ENCODE results near the gene SYT10.
"Not testable (repeated sequence)": the region's sequence is repeated elsewhere in the genome, so short reads cannot be mapped to it uniquely, and the experiment has no call there.

The SYT10 gene, protein sequence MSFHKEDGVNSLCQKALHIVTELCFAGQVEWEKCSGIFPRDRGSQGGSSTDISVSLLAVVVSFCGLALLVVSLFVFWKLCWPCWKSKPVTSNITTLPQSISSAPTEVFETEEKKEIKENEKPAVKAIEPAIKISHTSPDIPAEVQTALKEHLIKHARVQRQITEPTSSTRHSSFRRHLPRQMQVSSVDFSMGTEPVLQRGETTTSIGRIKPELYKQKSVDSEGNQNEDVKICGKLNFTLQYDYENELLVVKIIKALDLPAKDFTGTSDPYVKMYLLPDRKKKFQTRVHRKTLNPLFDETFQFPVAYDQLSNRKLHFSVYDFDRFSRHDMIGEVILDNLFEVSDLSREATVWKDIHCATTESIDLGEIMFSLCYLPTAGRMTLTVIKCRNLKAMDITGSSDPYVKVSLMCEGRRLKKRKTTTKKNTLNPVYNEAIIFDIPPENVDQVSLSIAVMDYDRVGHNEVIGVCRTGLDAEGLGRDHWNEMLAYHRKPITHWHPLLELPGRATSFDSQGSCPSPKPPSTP

DNA sequence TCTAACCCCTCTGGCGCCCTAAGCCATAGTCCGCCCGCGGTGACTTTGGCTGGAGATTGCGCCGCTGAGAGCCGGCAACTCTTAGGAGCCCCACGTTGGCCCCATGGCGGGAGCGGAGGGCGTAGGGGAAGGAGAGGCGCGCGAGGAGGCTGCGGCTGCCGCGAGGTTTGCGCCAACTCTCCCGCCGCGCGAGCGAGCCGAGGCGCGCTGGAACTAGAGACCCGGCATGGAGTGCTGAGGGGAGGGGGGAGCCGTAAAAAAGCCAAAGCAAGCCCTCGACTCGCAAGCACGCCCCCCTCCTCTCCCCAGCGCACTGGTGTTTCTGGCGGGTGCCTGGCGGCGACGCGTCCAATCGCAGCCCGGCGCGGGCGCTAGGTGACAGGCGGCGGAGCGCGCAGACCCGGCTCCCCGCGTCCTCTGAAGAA, at the start of gene SYT10:
TSS of gene SYT10 (minus strand) at position 233 of the 425 bp plus-strand sequence. CDS start 297 bp downstream, outside the sequence.
- DNase-seq (ENCODE audit: low read depth in 3 of 3): no peak

DNA sequence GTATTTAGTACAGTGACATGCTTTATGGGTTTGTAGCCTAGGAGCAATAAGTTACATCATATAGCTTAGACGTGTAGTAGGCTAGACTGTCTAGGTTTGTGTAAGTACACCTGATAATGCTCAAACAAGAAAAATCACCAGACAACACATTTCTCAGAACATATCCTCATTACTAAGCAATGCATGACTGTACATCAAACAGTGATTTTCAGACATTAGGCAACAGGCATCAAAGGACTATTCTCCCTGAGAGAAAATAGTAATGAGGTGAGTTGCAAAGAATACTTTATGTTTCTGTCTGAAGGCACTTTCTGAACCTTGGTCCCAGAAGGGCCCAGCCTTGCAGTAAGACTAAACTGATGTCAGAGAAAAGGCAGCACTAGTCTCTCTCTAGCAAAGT, 48.4 kb upstream of the SYT10 start:
- no peak for DNase-seq (ENCODE audit: low read depth in 3 of 3)

DNA sequence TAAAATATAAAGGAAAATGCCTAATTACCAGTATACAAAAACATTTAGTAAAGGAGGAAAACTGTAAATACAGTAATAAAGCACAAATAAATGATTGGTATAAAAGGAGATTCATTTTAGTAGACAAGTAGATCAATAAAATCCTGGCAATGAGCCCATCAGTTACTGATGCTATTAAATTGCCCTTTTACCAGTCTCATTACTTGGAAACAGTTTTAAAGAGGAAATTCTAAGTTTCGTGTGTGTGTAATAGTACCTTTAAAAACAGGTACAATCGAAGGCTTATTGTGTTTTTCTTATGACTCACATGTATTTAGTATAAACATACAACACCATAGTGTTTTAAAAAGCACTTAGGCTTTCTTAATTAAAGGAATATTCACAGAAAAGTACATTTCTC, 46.4 kb upstream of the SYT10 start:
- DNase-seq (ENCODE audit: low read depth in 3 of 3): no peak

DNA sequence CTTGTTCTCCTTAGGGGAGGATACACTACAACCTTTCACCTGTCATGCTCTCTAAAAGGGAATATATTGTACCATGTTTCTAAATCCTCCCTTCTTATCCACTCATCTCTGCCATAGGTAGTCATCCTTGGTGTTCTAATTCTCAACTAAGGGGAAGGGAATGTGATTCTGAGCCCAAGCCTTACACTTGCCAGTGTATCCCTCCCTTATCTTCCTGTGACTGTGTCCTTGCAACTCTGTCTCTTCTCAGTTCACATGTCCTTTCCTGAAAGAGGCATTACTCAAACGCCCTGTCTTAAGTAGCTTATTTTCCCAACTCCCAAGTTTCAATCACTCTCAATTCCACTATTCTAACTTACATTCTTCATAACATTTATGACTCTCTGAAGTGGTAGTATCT, 44.5 kb upstream of the SYT10 start:
- DNase-seq (ENCODE audit: low read depth in 3 of 3): no peak

DNA sequence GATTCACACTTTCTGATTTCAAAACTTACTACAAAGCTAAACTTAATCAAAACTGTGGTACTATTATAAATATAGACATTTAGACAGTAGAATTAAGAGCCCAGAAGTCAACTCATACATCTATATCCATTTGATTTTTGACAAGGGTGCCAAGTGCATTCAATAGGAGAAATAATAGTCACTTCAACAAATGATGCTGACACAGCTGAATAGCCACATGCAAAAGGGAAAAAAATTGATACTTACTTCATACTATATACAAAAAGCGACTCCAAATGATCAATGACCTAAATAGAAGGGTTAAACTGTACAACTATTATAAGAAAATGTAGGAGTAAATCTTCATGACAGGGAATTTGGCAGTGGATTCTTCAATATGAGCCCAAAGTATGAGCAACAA, 40.7 kb upstream of the SYT10 start:
- DNase-seq (ENCODE audit: low read depth in 3 of 3): no peak

DNA sequence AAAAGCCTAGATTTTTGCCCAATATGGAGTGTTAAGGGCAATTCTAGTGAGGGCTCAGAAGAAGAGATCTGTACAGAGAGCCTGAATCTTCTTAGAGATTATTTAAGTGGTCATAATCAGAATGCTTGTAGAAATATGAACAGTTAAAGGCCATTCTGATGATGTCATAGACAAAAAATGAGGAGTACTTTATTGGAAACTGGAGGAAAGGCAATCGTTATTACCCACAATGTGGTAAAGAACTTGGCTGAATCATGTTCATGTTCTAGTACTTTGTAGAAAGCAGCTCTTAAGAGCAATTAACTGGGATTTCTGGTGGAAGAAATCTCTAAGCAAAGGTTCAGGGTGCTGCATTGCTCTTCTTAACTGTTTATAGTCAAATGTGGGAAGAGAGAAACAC, 36.4 kb upstream of the SYT10 start:
- no peak for DNase-seq (ENCODE audit: low read depth in 3 of 3)

DNA sequence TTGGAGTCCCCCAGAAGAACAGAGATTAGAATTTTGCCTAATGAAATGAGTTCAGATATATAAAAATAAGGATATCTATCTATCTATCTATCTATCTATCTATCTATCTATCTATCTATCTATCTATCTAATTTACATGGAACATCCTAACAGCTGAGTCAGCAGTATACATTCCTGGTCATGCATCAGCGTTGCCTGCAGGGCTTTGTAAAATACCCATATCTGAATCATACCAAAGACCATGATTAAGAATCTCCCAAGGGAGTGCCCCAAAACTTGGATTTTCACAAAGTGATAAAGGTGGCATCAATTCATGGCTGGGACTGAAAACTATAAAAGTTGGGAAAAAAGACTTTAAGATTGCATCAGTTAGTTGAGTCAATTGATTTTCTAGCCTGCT, 32.7 kb upstream of the SYT10 start:
- no peak for DNase-seq (ENCODE audit: low read depth in 3 of 3)

DNA sequence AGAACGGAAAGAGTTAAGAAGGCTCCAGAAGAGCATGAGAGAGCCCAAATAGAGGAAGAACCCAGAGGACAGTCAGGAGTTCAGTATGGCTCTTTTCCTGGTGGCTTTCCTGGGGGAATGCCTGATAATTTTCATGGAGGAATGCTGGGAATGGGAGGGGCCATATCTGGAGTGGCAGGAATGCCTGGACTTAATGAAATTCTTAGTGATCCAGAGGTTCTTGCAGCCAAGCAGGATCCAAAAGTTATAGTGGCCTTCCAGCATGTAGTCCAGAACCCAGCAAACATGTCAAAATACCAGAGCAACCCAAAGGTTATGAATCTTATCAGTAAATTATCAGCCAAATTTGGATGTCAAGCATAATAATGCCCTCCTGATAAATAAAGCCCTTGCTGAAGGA, 15.5 kb upstream of the SYT10 start:
- no peak for DNase-seq (ENCODE audit: low read depth in 3 of 3)

DNA sequence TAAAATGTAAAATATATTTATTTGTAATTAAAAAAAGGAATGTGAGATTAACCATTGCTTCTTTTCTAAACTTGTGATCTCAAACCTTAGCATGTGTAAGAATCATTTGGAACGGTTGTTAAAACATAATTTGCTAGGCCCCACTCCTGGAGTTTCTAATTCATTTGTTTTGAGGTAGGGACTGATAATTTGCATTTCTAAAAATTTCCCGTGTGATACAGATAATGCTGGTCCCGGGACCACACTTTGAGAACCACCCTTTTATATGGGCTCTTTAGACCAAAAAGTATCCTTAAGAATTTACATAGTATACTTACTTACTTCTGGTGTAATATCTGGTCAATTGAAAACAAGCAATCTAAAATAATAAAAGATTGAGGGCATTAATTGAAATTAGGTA, 10.9 kb upstream of the SYT10 start:
- DNase-seq (ENCODE audit: low read depth in 3 of 3): no peak

DNA sequence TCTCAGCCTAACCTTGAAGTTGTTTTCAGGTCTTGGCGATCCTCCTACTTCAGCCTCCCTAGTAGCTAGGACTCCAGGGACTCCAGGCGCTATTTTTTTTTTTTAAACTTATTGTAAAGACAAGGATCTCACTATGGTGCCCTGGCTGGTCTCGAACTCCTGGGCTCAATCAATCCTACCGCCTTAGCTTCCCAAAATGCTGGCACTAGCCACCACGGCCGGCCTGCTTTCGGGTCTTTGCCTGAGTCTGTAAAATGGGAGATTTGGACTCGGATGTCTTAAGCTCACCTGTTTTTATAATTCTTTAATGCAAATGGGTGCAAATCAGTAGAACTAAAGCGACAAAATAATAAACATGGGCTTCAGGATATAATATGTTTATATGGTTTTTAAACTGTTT, 858 bp upstream of the SYT10 start:
- no peak for DNase-seq (ENCODE audit: low read depth in 3 of 3)

DNA sequence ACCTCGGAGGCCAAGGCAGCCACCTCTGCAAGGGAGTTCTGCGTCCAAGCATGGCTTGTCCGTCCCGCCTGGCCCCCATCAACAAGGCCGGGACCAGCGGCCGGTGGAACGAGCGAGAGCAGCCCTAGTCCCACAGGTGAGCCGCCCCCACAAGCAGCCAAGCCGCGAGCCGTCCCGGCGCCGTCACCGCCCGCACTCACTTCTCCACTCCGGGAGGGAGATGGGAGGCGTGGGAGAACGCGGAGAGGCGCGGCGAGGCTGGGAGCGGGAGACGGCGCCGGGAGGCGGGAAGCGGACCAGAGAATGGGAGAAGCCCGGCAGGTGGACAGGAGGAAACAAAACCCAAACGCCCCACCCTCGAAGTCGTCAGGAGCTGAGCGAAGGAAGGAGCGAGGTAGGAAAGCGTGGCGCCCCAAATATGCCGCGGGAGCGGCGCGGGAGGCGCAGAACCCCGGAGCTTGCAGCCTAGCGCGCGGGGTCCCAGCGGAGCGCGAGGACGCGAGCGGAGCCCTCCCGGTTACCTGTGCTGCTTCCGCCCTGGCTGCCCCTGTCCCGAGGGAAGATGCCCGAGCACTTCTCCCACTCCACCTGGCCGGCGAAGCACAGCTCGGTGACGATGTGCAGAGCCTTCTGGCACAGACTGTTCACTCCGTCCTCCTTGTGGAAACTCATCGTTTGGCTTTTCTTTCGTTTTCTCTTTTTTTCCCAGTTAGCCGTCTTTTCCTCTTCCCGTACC, 600 bp downstream of the SYT10 start:
- DNase-seq (ENCODE audit: low read depth in 3 of 3): no peak

DNA sequence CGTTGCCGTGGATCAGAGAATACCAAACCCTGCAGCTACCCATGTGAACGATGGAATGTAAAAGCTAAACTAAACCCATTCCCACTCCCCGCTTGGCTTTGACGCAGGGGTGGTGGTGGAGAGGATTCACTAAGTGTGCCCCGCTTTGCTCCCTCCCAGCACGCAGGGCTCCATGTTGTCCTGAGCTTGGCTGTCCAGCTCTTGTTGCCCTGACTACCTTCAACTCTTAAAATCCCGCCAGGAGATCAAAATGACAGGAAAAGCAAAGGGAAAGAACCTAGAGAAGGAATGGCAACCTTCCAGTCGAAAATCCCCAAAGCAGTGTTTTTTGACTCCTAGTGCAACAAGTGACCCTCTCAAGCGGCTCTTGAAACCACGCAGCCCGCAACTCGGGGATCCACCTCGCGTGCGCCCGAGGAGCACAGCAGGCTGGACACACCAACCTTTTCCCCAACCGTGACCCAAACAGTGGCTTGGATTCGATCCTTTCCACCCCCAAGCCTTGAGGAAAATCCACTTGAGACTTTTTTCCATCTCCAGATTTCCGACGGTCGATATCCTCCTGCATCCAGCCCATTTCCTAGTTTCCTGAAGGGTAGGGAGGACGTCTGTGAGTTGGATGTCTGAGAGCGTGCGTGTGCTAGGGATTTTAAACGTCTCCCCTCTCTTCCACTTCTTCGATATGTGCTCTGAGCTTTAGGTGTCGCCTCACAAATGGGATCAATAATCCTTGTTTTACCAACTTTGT, 1.4 kb downstream of the SYT10 start:
- no peak for DNase-seq (ENCODE audit: low read depth in 3 of 3)

DNA sequence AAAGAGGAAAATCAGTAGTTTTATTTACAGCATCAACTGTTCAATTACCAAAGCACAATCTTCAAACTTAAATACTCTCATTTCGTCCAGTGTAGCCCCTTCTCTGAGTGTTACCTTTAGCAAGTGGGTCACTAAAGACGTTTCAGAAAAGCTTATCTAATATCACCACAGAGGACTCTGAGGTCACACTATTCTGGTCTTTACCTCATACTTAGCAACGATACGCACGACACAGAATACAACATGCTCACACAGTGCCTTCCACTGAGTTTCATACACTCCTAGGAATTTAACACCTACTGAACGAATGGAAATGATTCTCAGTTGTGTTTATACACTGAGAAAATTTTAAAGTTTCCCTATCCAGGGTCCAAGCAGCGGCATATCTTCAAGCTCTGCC, 2.0 kb downstream of the SYT10 start:
- no peak for DNase-seq (ENCODE audit: low read depth in 3 of 3)

DNA sequence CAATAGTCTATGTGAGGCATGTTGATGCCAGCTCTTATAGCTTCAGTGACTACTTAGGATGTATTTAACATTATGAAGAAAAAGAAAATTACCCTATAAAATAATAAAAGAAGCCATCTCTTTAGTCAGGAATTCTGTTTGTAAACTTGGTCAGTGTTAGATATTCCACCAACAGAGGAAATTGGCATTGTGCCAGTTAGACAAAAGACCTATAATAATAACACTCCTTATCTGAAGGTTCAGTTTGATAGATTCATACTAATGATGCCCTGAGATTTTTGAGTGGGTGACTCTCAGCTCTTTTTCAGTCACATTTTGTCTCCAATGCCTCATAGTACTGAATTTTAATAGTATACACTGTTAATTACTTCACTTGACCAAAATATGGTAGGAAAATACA, 6.6 kb downstream of the SYT10 start:
- no peak for DNase-seq (ENCODE audit: low read depth in 3 of 3)

DNA sequence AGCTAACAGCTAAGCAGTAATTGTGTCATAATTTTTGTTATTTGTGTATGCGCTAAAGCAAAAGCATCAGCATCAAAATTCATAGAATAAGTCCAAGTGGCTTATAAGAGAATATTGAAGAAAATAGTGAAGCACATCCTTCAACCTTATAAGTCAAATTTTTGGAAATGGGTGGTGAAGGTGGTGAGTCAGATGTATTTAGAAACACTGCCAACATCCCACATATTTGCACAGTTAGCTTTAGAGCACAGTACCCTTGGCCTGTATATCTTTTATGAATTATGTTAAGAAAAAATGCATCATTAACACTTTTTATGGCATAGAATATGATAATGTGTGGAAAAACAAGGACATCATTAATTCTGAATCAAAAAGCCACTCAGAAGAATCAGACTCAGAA, 8.0 kb downstream of the SYT10 start:
- DNase-seq (ENCODE audit: low read depth in 3 of 3): no peak

DNA sequence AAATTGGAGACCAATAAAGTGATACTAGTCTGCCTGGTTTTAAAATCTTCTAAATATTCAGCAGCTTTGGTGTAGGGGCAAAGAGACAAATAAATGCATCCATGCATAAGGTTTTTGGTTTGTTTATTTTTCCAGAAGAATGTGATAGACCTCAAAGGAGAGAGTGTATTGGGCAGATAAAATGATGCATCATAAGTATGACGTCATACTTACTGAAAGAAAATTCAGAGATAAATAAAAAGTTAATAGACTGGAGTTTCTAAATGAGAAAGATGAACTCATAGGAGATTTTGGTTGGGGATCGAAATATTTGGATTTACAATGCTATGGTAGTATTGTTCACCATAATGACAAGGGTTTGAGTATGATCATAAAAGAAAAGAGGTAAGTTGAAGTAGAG, 10.2 kb downstream of the SYT10 start:
- no peak for DNase-seq (ENCODE audit: low read depth in 3 of 3)

DNA sequence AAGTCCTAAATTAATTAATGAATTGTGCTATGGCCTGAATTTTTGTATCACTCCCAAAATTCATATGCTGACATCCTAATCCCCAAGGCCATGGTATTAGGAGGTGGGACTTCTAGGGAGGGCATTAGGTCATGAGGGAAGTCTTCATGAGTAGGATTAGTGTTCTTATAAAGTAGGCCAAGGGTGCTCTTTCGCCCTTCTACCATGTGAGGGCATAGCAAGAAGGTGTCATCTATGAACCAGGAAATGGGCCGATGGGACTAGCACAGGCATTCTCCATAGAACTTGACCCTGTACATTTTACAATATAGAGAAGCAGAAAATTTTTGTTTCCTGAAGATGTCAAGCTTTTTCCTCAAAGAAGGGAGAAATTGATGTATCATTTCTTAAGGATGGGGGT, 12.5 kb downstream of the SYT10 start:
- no peak for DNase-seq (ENCODE audit: low read depth in 3 of 3)

DNA sequence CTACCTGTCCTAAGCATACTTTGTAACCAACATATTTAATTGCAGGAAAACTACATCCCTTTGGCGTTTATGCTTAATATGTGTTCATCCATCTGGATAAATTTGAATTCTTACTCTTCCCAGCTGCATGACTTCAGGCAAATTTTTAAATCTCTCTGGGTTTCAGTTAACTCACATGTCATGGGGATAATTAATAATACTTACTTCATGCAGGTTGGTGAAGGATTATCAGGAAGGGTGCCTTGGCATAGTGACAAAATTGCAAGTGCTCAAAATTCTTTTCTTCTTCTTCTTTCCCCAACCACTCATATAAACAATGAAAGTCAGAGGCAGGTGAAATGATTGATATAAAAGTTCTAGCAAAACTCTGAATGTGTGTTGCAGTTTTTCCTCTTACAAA, 15.9 kb downstream of the SYT10 start:
- DNase-seq (ENCODE audit: low read depth in 3 of 3): no peak

DNA sequence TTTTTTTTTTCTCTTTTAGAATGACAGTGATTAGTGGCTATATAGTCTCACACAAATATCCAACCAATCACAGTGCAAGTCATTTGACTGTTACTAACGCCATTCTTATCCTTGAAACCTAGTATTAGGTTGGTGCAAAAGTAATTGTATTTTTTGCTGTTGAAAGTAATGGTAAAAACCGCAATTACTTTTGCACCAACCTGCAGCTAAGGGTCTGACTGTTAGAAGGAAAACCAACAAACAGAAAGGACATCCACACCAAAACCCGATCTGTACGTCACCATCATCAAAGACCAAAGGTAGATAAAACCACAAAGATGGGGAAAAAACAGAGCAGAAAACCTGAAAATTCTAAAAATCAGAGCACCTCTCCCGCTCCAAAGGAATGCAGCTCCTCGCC, 27.2 kb downstream of the SYT10 start:
- DNase-seq (ENCODE audit: low read depth in 3 of 3): not testable (repeated sequence)

DNA sequence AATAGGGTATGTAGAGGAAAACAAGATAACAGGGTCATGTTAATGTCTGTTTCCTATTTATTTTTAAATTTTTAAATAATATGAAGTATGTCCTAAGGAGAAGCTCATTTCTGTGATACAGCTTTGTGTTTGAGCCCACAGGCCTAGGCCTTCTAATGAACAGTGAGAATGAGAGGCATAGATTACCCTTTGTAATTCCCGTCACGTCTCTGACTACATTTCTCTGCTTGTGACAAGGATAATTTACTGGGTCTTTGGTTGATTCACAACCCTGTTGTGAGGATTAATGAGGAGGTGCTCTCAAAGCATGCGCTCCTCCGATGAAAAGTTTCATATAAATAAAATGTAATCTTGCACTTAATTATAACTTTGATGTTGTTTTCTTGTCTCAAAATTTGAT, 56.1 kb downstream of the SYT10 start:
- no peak for DNase-seq (ENCODE audit: low read depth in 3 of 3)

DNA sequence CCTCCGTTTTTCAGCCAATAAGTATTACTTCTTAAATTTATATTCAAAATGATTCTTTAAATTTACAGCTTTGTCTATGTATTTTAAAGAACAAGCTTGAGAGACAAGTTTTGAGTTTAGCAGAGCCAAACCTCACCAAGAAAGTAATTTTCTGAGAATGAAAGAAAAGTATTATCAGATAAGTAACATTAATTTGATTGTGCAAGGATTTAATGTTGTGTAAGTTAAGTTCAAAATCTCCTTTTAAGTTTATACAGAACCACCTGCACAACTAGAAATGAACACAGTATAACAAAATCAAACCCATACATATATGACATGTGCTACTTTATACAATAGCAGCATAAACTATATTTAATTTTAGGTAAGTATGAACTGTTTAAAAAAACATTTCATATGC, 63.5 kb downstream of the SYT10 start:
- no peak for DNase-seq (ENCODE audit: low read depth in 3 of 3)

DNA sequence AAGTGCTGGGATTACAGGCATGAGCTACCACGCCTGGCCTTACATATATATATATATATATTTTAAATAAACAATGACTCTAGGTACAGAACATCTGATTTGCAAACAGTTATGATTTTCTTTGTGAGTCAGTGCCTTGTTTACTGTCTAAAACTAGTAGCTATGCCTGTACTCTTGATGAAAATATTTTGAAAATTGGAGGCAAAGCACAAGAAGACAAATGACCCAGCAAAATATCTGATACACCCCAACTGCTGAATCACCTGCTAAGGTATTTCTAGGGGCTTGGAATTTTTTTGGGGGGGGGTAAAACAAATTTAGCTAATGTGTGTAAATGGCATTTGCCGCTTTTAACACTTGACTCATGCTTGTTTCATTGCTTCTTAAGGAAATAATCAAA, 69.3 kb downstream of the SYT10 start:
- DNase-seq (ENCODE audit: low read depth in 3 of 3): no peak

Measured in stimulated activated CD4-positive, alpha-beta T cell treated with anti-CD3 and anti-CD28 coated beads, TNF-alpha, amount 100 ng/mL, for 4 hours (primary cell).